PC-9 (cell line): ENCODE measurements around the gene PTAFR. TPM values are rescaled to one million over a fixed set of nuclear protein-coding genes. Genes with fewer than 3 reads are reported as not detected.

Experiments
- BruUV-seq: library from RNA; stranded (reverse); fragments of 400-500 nt; replicated peaks from 2 replicates; lab custom pipeline; 2021; lab: Mats Ljungman, UMichigan
- CTCF ChIA-PET: fragments of 300-600 bp; sonication (Branson Sonifier 250); formaldehyde crosslinking; loops from one replicate; lab custom pipeline; 2022; ENCODE audit warnings: antibody characterized with exemption; lab: Charles Lee
- POLR2A ChIA-PET: fragments of 300-600 bp; sonication (Branson Sonifier 250); formaldehyde crosslinking; loops from one replicate; lab custom pipeline; 2022; ENCODE audit warnings: antibody characterized with exemption; ENCODE audit not compliant: unreplicated experiment; lab: Charles Lee
- DNase-seq, 2 experiments: peaks; one replicate each; pipeline versions ENCODE4 v3.0.0 to v3.0.0-alpha.2; 2015 to 2022; ENCODE audit warnings: mixed read lengths in 1 of 2
- H2AFZ ChIP-seq: fragments of 200-600 bp; sonication (generic); 2 replicates; pipeline ENCODE4 v1.8.1; 2017; ENCODE audit warnings: antibody characterized with exemption
- H3F3A ChIP-seq: fragments of 200-600 bp; sonication (generic); 2 replicates; pipeline ENCODE4 v1.8.1; 2017; ENCODE audit warnings: antibody characterized with exemption, mild to moderate bottlenecking, low read depth; ENCODE audit not compliant: insufficient read depth
- H3K27ac ChIP-seq: fragments of 200-600 bp; sonication (generic); 2 replicates; pipeline ENCODE4 v1.6.1; 2016; ENCODE audit warnings: mixed run types
- H3K27me3 ChIP-seq: fragments of 200-600 bp; sonication (generic); 2 replicates; pipeline ENCODE4 v1.6.1; 2016; ENCODE audit warnings: low read depth, mixed run types; ENCODE audit not compliant: insufficient read depth
- H3K36me3 ChIP-seq: fragments of 200-600 bp; sonication (generic); 2 replicates; pipeline ENCODE4 v1.6.1; 2016; ENCODE audit warnings: low read depth, mixed run types
- H3K4me1 ChIP-seq: fragments of 200-600 bp; sonication (generic); replicated peaks from 2 replicates; pipeline ENCODE4 v1.6.1; 2016; ENCODE audit warnings: mixed run types; ENCODE audit not compliant: insufficient read depth
- H3K4me2 ChIP-seq: fragments of 200-600 bp; sonication (generic); 2 replicates; pipeline ENCODE4 v1.6.1; 2017; ENCODE audit warnings: mixed run types
- H3K4me3 ChIP-seq: fragments of 200-600 bp; sonication (generic); 2 replicates; pipeline ENCODE4 v1.6.1; 2016; ENCODE audit warnings: mixed run types
- H3K79me2 ChIP-seq: fragments of 200-600 bp; sonication (generic); 2 replicates; pipeline ENCODE4 v1.6.1; 2017; ENCODE audit warnings: low read depth, mixed run types
- H3K9me2 ChIP-seq: fragments of 200-600 bp; sonication (generic); 2 replicates; pipeline ENCODE4 v1.8.1; 2017; ENCODE audit warnings: mild to moderate bottlenecking; ENCODE audit not compliant: insufficient read depth
- H3K9me3 ChIP-seq: fragments of 200-600 bp; sonication (generic); 2 replicates; pipeline ENCODE4 v1.8.1; 2016; ENCODE audit warnings: low read depth; ENCODE audit not compliant: insufficient read depth
- H4K20me1 ChIP-seq: fragments of 200-600 bp; sonication (generic); 2 replicates; pipeline ENCODE4 v1.8.1; 2017; ENCODE audit not compliant: insufficient read depth
- EZH2 ChIP-seq: fragments of 200-600 bp; sonication (generic); IDR thresholded peaks from 2 replicates; pipeline ENCODE4 v1.8.0; 2017; ENCODE audit warnings: antibody characterized with exemption, low read depth
- intact Hi-C: fragments of 100-400 bp; cut with micrococcal nuclease; formaldehyde crosslinking; loops from one replicate; pipeline ENCODE4 v1.10.0; 2022; ENCODE audit not compliant: unreplicated experiment
- total RNA-seq: library from RNA; stranded (reverse); gene quantifications from 2 replicates; pipeline ENCODE4 v1.2.3, GENCODE V29; 2021
- TF ChIP-seq, protein P1 (sequence below): fragments of 200-600 bp; sonication (generic); conservative IDR thresholded peaks from 2 replicates; pipeline ENCODE4 v1.6.1; 2017; ENCODE audit warnings: mixed run types, antibody characterized with exemption, mild to moderate bottlenecking, moderate library complexity

The PTAFR gene
- total RNA-seq, 1 experiment from 2014 or later, result 12.2 TPM

DNA sequence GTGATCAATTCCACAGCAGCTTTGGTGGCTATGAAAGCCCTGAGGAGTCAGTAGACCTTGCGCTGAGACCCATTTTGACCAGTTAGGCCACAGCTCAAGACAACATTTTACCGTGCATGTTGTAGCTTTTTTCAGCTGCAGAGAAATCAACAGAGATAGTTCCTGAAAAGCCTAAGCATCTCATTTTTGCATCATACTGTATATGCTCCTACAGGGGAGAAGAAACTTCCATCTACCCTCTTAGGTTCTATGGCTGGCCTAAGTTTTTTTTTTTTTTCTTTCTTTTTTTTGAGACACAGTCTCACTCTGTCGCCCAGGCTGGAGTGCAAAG, 63.3 kb downstream of the PTAFR start:
- no peaks in the 10 kb centered on the region for H4K20me1 ChIP-seq
- no peaks in the 10 kb centered on the region for H3K27me3 ChIP-seq
- H2AFZ ChIP-seq, result no peak overlapping the region
- H3K9me2 ChIP-seq, result no peaks in the 10 kb centered on the region
- H3K9me3 ChIP-seq, result no peaks in the 10 kb centered on the region
- BruUV-seq, result no TSS peak
- H3K27ac ChIP-seq, result peak overlapping the region; percentile 67
- no peak overlapping the region for H3K4me3 ChIP-seq
- intact Hi-C loops, result no loop called here
- POLR2A ChIA-PET, result no interaction called here
- TF ChIP-seq, protein P1, sequence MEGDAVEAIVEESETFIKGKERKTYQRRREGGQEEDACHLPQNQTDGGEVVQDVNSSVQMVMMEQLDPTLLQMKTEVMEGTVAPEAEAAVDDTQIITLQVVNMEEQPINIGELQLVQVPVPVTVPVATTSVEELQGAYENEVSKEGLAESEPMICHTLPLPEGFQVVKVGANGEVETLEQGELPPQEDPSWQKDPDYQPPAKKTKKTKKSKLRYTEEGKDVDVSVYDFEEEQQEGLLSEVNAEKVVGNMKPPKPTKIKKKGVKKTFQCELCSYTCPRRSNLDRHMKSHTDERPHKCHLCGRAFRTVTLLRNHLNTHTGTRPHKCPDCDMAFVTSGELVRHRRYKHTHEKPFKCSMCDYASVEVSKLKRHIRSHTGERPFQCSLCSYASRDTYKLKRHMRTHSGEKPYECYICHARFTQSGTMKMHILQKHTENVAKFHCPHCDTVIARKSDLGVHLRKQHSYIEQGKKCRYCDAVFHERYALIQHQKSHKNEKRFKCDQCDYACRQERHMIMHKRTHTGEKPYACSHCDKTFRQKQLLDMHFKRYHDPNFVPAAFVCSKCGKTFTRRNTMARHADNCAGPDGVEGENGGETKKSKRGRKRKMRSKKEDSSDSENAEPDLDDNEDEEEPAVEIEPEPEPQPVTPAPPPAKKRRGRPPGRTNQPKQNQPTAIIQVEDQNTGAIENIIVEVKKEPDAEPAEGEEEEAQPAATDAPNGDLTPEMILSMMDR, result no peak
- H3F3A ChIP-seq, result no peaks in the 10 kb centered on the region
- no peaks in the 10 kb centered on the region for H3K79me2 ChIP-seq
- DNase-seq, result no peak
- peak overlapping the region; percentile 19; the same call in 1 of the 2 replicates for H3K4me2 ChIP-seq
- CTCF ChIA-PET, result interaction anchor here (0.7 kb wide), 2 partner anchors 76 to 201 kb away, joined by 4 to 6 read pairs; no protein-coding TSS in a partner anchor
- no peaks in the 10 kb centered on the region for H3K36me3 ChIP-seq
- H3K4me1 ChIP-seq, result peaks cover 30% of the 10 kb centered on the region

DNA sequence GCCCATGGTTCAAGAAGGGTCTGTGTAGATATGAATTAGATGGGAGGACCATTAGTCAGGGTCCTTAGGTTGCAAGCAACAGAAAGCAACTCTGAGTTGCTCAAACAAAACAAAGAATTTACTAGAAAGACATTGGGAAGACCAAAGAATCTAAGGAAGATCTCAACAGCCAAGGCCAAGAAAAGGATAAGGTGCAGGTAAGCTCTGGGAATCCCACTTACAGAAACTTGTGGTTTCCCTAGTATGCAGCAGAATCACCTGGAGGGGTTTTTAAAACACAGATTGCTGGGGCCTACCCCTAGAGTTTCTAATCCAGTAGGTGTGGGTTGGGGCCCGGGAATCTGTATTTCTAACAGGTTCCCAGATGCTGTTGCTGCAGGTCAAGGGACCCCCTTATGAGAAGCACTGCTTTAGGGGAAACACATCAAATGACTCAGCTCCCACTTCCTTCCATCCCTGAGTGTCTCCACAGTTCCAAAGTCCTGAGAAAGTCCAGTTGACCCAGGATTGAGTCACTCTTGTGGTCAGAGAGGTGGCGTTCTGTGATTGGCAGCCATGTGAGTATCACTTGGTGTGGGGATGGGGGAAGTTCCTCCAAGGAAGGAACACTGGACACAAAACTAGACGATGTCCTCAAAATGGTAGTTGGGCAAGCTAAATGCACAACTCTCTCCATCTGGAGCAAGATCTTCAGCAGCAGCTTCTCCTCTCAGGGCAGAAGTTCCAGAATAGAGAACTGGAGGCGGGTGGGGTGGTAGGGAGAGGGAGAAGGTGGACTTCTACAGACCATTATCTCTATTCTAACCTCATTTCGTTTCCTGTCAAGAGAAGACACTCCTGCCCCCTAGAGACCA, 63.9 kb downstream of the PTAFR start:
- POLR2A ChIA-PET, result no interaction called here
- no peaks in the 10 kb centered on the region for H3K9me2 ChIP-seq

DNA sequence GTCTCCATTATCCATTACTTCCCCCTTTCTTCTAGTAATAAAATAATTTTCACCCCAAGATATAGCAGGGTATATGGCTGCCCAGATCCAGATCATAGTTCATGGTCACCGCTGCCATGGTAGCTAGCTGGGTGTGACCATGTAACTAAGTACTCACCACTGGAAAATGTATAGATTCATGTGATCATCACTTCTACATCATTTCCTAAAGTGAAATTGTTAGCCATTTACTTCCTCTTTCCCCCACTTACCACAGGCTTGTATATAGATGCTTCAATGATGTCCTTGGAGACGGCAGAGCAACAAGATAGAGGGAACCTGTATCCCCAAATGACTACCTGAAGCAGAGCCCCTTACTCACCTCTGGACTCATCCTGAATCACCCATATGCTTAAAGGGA, 65.3 kb downstream of the PTAFR start:
- Histone ChIP-seq H3K27ac (peak overlapping the region; percentile 67), H3K36me3 (no peaks in the 10 kb centered on the region), H3K9me2 (no peaks in the 10 kb centered on the region), H3K9me3 (no peaks in the 10 kb centered on the region), H3K27me3 (no peaks in the 10 kb centered on the region), H3F3A (no peaks in the 10 kb centered on the region), H2AFZ (no peak overlapping the region), H3K4me2 (no peak overlapping the region), H3K79me2 (no peaks in the 10 kb centered on the region), H3K4me1 (peaks cover 30% of the 10 kb centered on the region), H3K4me3 (no peak overlapping the region), H4K20me1 (no peaks in the 10 kb centered on the region)
- peak in 1 of 2 experiments; percentile 40 for DNase-seq
- POLR2A ChIA-PET, result no interaction called here
- CTCF ChIA-PET, result interaction anchor here (0.6 kb wide), 1 partner anchor 255 kb away, joined by 4 read pairs; no protein-coding TSS in a partner anchor
- TF ChIP-seq EZH2, result no peak
- TF ChIP-seq, protein P1, result no peak
- BruUV-seq, result no TSS peak
- intact Hi-C loops, result no loop called here

More for the DNA sequence above, 63.9 kb downstream of the PTAFR start:
- no TSS peak for BruUV-seq
- peak overlapping the region; percentile 67 for H3K27ac ChIP-seq
- H4K20me1 ChIP-seq, result no peaks in the 10 kb centered on the region
- peak overlapping the region; percentile 19; the same call in 1 of the 2 replicates for H3K4me2 ChIP-seq
- TF ChIP-seq, protein P1, result no peak
- no peak for TF ChIP-seq EZH2
- H3K36me3 ChIP-seq, result no peaks in the 10 kb centered on the region
- no peaks in the 10 kb centered on the region for H3F3A ChIP-seq
- H3K4me1 ChIP-seq, result peaks cover 30% of the 10 kb centered on the region
- no peaks in the 10 kb centered on the region for H3K79me2 ChIP-seq
- intact Hi-C loops, result no loop called here
- no peak overlapping the region for H2AFZ ChIP-seq
- no peaks in the 10 kb centered on the region for H3K27me3 ChIP-seq
- no peaks in the 10 kb centered on the region for H3K9me3 ChIP-seq
- no peak overlapping the region for H3K4me3 ChIP-seq
- CTCF ChIA-PET, result interaction anchor here (0.6 to 1.2 kb wide), 3 partner anchors 20 to 76 kb away, joined by 4 read pairs; no protein-coding TSS in a partner anchor
- peak; percentile 25 to 44 for DNase-seq
